ENCODE data around the gene ALAS1.

Gene ALAS1

GRCh38 chr3:52227117-52227516, 29.2 kb downstream of the ALAS1 start:
- H3K4me3 ChIP-seq (ENCODE audit: low read length): no peak overlapping the region
- no peak for TF ChIP-seq ZNF274 (IDR thresholded peaks at IDR 0.05; ENCODE audit: low read depth, low read length)

GRCh38 chr3:52227766-52228165, 29.8 kb downstream of the ALAS1 start:
- H3K4me3 ChIP-seq (ENCODE audit: low read length): no peak overlapping the region
- no peak for TF ChIP-seq ZNF274 (IDR thresholded peaks at IDR 0.05; ENCODE audit: low read depth, low read length)

GRCh38 chr3:52228266-52228665, 30.3 kb downstream of the ALAS1 start:
- H3K4me3 ChIP-seq (ENCODE audit: low read length): no peak overlapping the region
- TF ChIP-seq ZNF274 (IDR thresholded peaks at IDR 0.05; ENCODE audit: low read depth, low read length): no peak

GRCh38 chr3:52228751-52229291, 30.9 kb downstream of the ALAS1 start:
- H3K4me3 ChIP-seq (ENCODE audit: low read length): no peak overlapping the region
- TF ChIP-seq ZNF274 (IDR thresholded peaks at IDR 0.05; ENCODE audit: low read depth, low read length): no peak

GRCh38 chr3:52229656-52230055, 31.7 kb downstream of the ALAS1 start:
- no peak overlapping the region for H3K4me3 ChIP-seq (ENCODE audit: low read length)
- no peak for TF ChIP-seq ZNF274 (IDR thresholded peaks at IDR 0.05; ENCODE audit: low read depth, low read length)

GRCh38 chr3:52230461-52230860, 32.5 kb downstream of the ALAS1 start:
- TF ChIP-seq ZNF274 (IDR thresholded peaks at IDR 0.05; ENCODE audit: low read depth, low read length): no peak
- H3K4me3 ChIP-seq (ENCODE audit: low read length): no peak overlapping the region

- no peak for TF ChIP-seq ZNF274 (IDR thresholded peaks at IDR 0.05; ENCODE audit: low read depth, low read length)
- H3K4me3 ChIP-seq (ENCODE audit: low read length): no peak overlapping the region
Measured at GRCh38 chr3:52230889-52231499, 33.0 kb downstream of the ALAS1 start.

- no peak for TF ChIP-seq ZNF274 (IDR thresholded peaks at IDR 0.05; ENCODE audit: low read depth, low read length)
- no peak overlapping the region for H3K4me3 ChIP-seq (ENCODE audit: low read length)
Measured at GRCh38 chr3:52231502-52232278, 33.7 kb downstream of the ALAS1 start.

GRCh38 chr3:52232279-52233107, 34.5 kb downstream of the ALAS1 start:
- H3K4me3 ChIP-seq (ENCODE audit: low read length): no peak overlapping the region
- no peak for TF ChIP-seq ZNF274 (IDR thresholded peaks at IDR 0.05; ENCODE audit: low read depth, low read length)

- no peak for TF ChIP-seq ZNF274 (IDR thresholded peaks at IDR 0.05; ENCODE audit: low read depth, low read length)
- no peak overlapping the region for H3K4me3 ChIP-seq (ENCODE audit: low read length)
Measured at GRCh38 chr3:52233108-52233591, 35.2 kb downstream of the ALAS1 start.

- no peak overlapping the region for H3K4me3 ChIP-seq (ENCODE audit: low read length)
- no peak for TF ChIP-seq ZNF274 (IDR thresholded peaks at IDR 0.05; ENCODE audit: low read depth, low read length)
Measured at GRCh38 chr3:52233968-52234367, 36.0 kb downstream of the ALAS1 start.

- no peak for TF ChIP-seq ZNF274 (IDR thresholded peaks at IDR 0.05; ENCODE audit: low read depth, low read length)
Measured at GRCh38 chr3:52234516-52235447, 36.8 kb downstream of the ALAS1 start.

GRCh38 chr3:52236424-52236886, 38.5 kb downstream of the ALAS1 start:
- TF ChIP-seq ZNF274 (IDR thresholded peaks at IDR 0.05; ENCODE audit: low read depth, low read length): no peak
- no peak overlapping the region for H3K4me3 ChIP-seq (ENCODE audit: low read length)

More at GRCh38 chr3:52234516-52235447, 36.8 kb downstream of the ALAS1 start:
- no peak overlapping the region for H3K4me3 ChIP-seq (ENCODE audit: low read length)
